ENCODE data around the gene CDH10.

Gene CDH10

GRCh38 chr5:24644761-24645160 is at the start of gene CDH10:
TSS of gene CDH10 (minus strand) at chr5:24644978. CDS start at chr5:24593490, 51,488 bp downstream.
- no peak for DNase-seq (ENCODE audit: low spot score)

GRCh38 chr5:24693609-24694008 is 48.8 kb upstream of the CDH10 start:
- DNase-seq (ENCODE audit: low spot score), result no peak

GRCh38 chr5:24691074-24691473 is 46.3 kb upstream of the CDH10 start:
- no peak for DNase-seq (ENCODE audit: low spot score)

- no peak for DNase-seq (ENCODE audit: low spot score)
Measured at GRCh38 chr5:24681106-24681505, 36.3 kb upstream of the CDH10 start.

- no peak for DNase-seq (ENCODE audit: low spot score)
Measured at GRCh38 chr5:24668050-24668449, 23.3 kb upstream of the CDH10 start.

- DNase-seq (ENCODE audit: low spot score), result no peak
Measured at GRCh38 chr5:24649531-24649930, 4.8 kb upstream of the CDH10 start.

- no peak for DNase-seq (ENCODE audit: low spot score)
Measured at GRCh38 chr5:24646915-24647314, 2.1 kb upstream of the CDH10 start.

- no peak for DNase-seq (ENCODE audit: low spot score)
Measured at GRCh38 chr5:24645483-24645882, 705 bp upstream of the CDH10 start.

GRCh38 chr5:24643880-24644279 is 898 bp downstream of the CDH10 start:
- no peak for DNase-seq (ENCODE audit: low spot score)

- no peak for DNase-seq (ENCODE audit: low spot score)
Measured at GRCh38 chr5:24643156-24643555, 1.6 kb downstream of the CDH10 start.

GRCh38 chr5:24642022-24642421 is 2.8 kb downstream of the CDH10 start:
- peak; percentile 52 for DNase-seq (ENCODE audit: low spot score)

GRCh38 chr5:24635209-24635608 is 9.6 kb downstream of the CDH10 start:
- DNase-seq (ENCODE audit: low spot score), result no peak

GRCh38 chr5:24633715-24634325 is 11.0 kb downstream of the CDH10 start:
- DNase-seq (ENCODE audit: low spot score), result peak; percentile 65

- no peak for DNase-seq (ENCODE audit: low spot score)
Measured at GRCh38 chr5:24632353-24632752, 12.4 kb downstream of the CDH10 start.

GRCh38 chr5:24630918-24631317 is 13.9 kb downstream of the CDH10 start:
- DNase-seq (ENCODE audit: low spot score), result no peak

GRCh38 chr5:24629798-24630197 is 15.0 kb downstream of the CDH10 start:
- no peak for DNase-seq (ENCODE audit: low spot score)

- DNase-seq (ENCODE audit: low spot score), result no peak
Measured at GRCh38 chr5:24624872-24625271, 19.9 kb downstream of the CDH10 start.

- no peak for DNase-seq (ENCODE audit: low spot score)
Measured at GRCh38 chr5:24623624-24624023, 21.2 kb downstream of the CDH10 start.

GRCh38 chr5:24623031-24623430 is 21.7 kb downstream of the CDH10 start:
- no peak for DNase-seq (ENCODE audit: low spot score)

GRCh38 chr5:24621792-24622191 is 23.0 kb downstream of the CDH10 start:
- peak; percentile 7 for DNase-seq (ENCODE audit: low spot score)

- no peak for DNase-seq (ENCODE audit: low spot score)
Measured at GRCh38 chr5:24616566-24616965, 28.2 kb downstream of the CDH10 start.

GRCh38 chr5:24615159-24615558 is 29.6 kb downstream of the CDH10 start:
- DNase-seq (ENCODE audit: low spot score), result no peak

GRCh38 chr5:24609706-24610105 is 35.1 kb downstream of the CDH10 start:
- no peak for DNase-seq (ENCODE audit: low spot score)

GRCh38 chr5:24606971-24607370 is 37.8 kb downstream of the CDH10 start:
- DNase-seq (ENCODE audit: low spot score), result no peak

- DNase-seq (ENCODE audit: low spot score), result no peak
Measured at GRCh38 chr5:24602188-24602587, 42.6 kb downstream of the CDH10 start.
